Naive B cell (primary cell): Measurements from ENCODE around the gene CHRNA1. TPM values are rescaled to one million over a fixed set of nuclear protein-coding genes. Genes with fewer than 3 reads are reported as not detected.

Source experiments
- ATAC-seq, 2 donors: fragments of 150-1000 bp; cut with Tn5 transposase; 2 replicates each; pipeline ENCODE4 v1.10.0; 2021; ENCODE audit warnings: low read depth in 2 of 2, mild to moderate bottlenecking in 2 of 2, moderate library complexity in 2 of 2
- DNase-seq: peaks from one replicate; pipeline ENCODE4 v3.0.0; 2022
- H3K27ac Mint-ChIP-seq, 6 donors: one replicate each; pipeline ENCODE4 v1.8.0; 2020 to 2022; ENCODE audit warnings: mild to moderate bottlenecking in 6 of 6, mixed read lengths in 6 of 6, moderate library complexity in 5 of 6, inconsistent platforms in 2 of 6
- H3K27me3 Mint-ChIP-seq, 3 donors: one replicate each; pipeline ENCODE4 v1.8.0; 2021 to 2022; ENCODE audit warnings: mixed read lengths in 3 of 3, mild to moderate bottlenecking in 1 of 3
- H3K36me3 Mint-ChIP-seq, 2 donors: one replicate each; pipeline ENCODE4 v1.8.0; 2020 to 2022; ENCODE audit warnings: mixed read lengths in 2 of 2, inconsistent platforms in 1 of 2, mild to moderate bottlenecking in 1 of 2
- H3K4me1 Mint-ChIP-seq, 3 donors: one replicate each; pipeline ENCODE4 v1.8.0; 2020 to 2022; ENCODE audit warnings: mixed read lengths in 3 of 3, inconsistent platforms in 1 of 3, mild to moderate bottlenecking in 1 of 3, moderate library complexity in 1 of 3
- H3K4me3 Mint-ChIP-seq, 8 donors: one replicate each; pipeline ENCODE4 v1.8.0; 2020 to 2022; ENCODE audit warnings: mild to moderate bottlenecking in 8 of 8, mixed read lengths in 8 of 8, moderate library complexity in 8 of 8, inconsistent platforms in 2 of 8
- H3K9me3 Mint-ChIP-seq, 7 donors: one replicate each; pipeline ENCODE4 v1.8.0; 2020 to 2022; ENCODE audit warnings: mixed read lengths in 7 of 7, mild to moderate bottlenecking in 5 of 7, inconsistent platforms in 2 of 7, moderate library complexity in 1 of 7
- polyA plus RNA-seq, 6 donors: library from polyadenylated mRNA; unstranded; fragments of 300-500 nt; fragmentation: Illumina TruSeq; gene quantifications; one replicate each; pipeline ENCODE4 v1.2.3, GENCODE V29; 2021; ENCODE audit warnings: low read depth in 6 of 6

The CHRNA1 gene
- polyA plus RNA-seq, 6 donors from 2014 or later = 0.22 to 0.45 TPM; not detected in 4

- Mint-ChIP-seq H3K36me3 (no peaks in the 10 kb centered on the region), H3K27me3 (peaks cover 13 to 29% (median 19%) of the 10 kb centered on the region in 3 donors), H3K27ac (no peak overlapping the region), H3K4me3 (no peak overlapping the region), H3K4me1 (peaks cover 0 to 7% (median 0%) of the 10 kb centered on the region in 3 donors), H3K9me3 (no peaks in the 10 kb centered on the region)
- DNase-seq = no peak
- no peak for ATAC-seq
Observed at GRCh38 chr2:174791020-174791419, 26.7 kb upstream of the CHRNA1 start.

GRCh38 chr2:174789001-174789400 lies 24.7 kb upstream of the CHRNA1 start:
- DNase-seq (no peak), ATAC-seq (no peak)
- no peak overlapping the region for H3K4me3 Mint-ChIP-seq
- H3K27ac Mint-ChIP-seq = no peak overlapping the region
- H3K4me1 Mint-ChIP-seq = peaks cover 0 to 7% (median 0%) of the 10 kb centered on the region in 3 donors
- no peaks in the 10 kb centered on the region for H3K36me3 Mint-ChIP-seq
- H3K9me3 Mint-ChIP-seq = no peaks in the 10 kb centered on the region
- H3K27me3 Mint-ChIP-seq = peaks cover 10 to 45% (median 24%) of the 10 kb centered on the region in 3 donors

- no peak for ATAC-seq
- Mint-ChIP-seq H3K4me3 (no peak overlapping the region), H3K27me3 (peaks cover 11 to 39% (median 20%) of the 10 kb centered on the region in 3 donors), H3K9me3 (no peaks in the 10 kb centered on the region), H3K4me1 (peaks cover 0 to 7% (median 0%) of the 10 kb centered on the region in 3 donors), H3K27ac (peak overlapping the region in 1 of 6 donors; percentile 69), H3K36me3 (no peaks in the 10 kb centered on the region)
- no peak for DNase-seq
Observed at GRCh38 chr2:174788291-174788929, 24.1 kb upstream of the CHRNA1 start.

- ATAC-seq = no peak
- H3K27ac Mint-ChIP-seq = no peak overlapping the region
- no peak overlapping the region for H3K4me3 Mint-ChIP-seq
Observed at GRCh38 chr2:174787487-174788205, 23.4 kb upstream of the CHRNA1 start.

GRCh38 chr2:174786066-174786725 lies 21.9 kb upstream of the CHRNA1 start:
- H3K4me1 Mint-ChIP-seq = peaks cover 0 to 7% (median 0%) of the 10 kb centered on the region in 3 donors
- no peak overlapping the region for H3K27ac Mint-ChIP-seq
- H3K9me3 Mint-ChIP-seq = no peaks in the 10 kb centered on the region
- no peak for ATAC-seq
- DNase-seq = no peak
- H3K27me3 Mint-ChIP-seq = peaks cover 10 to 27% (median 23%) of the 10 kb centered on the region in 3 donors
- no peak overlapping the region for H3K4me3 Mint-ChIP-seq
- no peaks in the 10 kb centered on the region for H3K36me3 Mint-ChIP-seq

More at GRCh38 chr2:174787487-174788205, 23.4 kb upstream of the CHRNA1 start:
- Mint-ChIP-seq H3K4me1 (peaks cover 0 to 7% (median 0%) of the 10 kb centered on the region in 3 donors), H3K9me3 (no peaks in the 10 kb centered on the region), H3K27me3 (peaks cover 10 to 34% (median 19%) of the 10 kb centered on the region in 3 donors), H3K36me3 (no peaks in the 10 kb centered on the region)
- DNase-seq = no peak

GRCh38 chr2:174785481-174785880 lies 21.2 kb upstream of the CHRNA1 start:
- H3K36me3 Mint-ChIP-seq = no peaks in the 10 kb centered on the region
- DNase-seq (no peak), ATAC-seq (no peak)
- peaks cover 0 to 7% (median 0%) of the 10 kb centered on the region in 3 donors for H3K4me1 Mint-ChIP-seq
- H3K27me3 Mint-ChIP-seq = peaks cover 10 to 29% (median 23%) of the 10 kb centered on the region in 3 donors
- no peaks in the 10 kb centered on the region for H3K9me3 Mint-ChIP-seq
- H3K27ac Mint-ChIP-seq = peak overlapping the region in 1 of 6 donors; percentile 24
- H3K4me3 Mint-ChIP-seq = no peak overlapping the region

- H3K27ac Mint-ChIP-seq = no peak overlapping the region
- peaks cover 10 to 32% (median 23%) of the 10 kb centered on the region in 3 donors for H3K27me3 Mint-ChIP-seq
Observed at GRCh38 chr2:174784909-174785308, 20.6 kb upstream of the CHRNA1 start.

GRCh38 chr2:174784316-174784715 lies 20.0 kb upstream of the CHRNA1 start:
- no peak for DNase-seq
- H3K4me1 Mint-ChIP-seq = peaks cover 0 to 7% (median 0%) of the 10 kb centered on the region in 3 donors
- H3K27me3 Mint-ChIP-seq = peaks cover 10 to 34% (median 23%) of the 10 kb centered on the region in 3 donors
- no peak overlapping the region for H3K27ac Mint-ChIP-seq
- no peak overlapping the region for H3K4me3 Mint-ChIP-seq
- H3K9me3 Mint-ChIP-seq = no peaks in the 10 kb centered on the region
- ATAC-seq = no peak
- H3K36me3 Mint-ChIP-seq = no peaks in the 10 kb centered on the region

More at GRCh38 chr2:174784909-174785308, 20.6 kb upstream of the CHRNA1 start:
- DNase-seq (no peak), ATAC-seq (no peak)
- H3K4me1 Mint-ChIP-seq = peaks cover 0 to 7% (median 0%) of the 10 kb centered on the region in 3 donors
- H3K4me3 Mint-ChIP-seq = no peak overlapping the region
- no peaks in the 10 kb centered on the region for H3K36me3 Mint-ChIP-seq
- H3K9me3 Mint-ChIP-seq = no peaks in the 10 kb centered on the region

GRCh38 chr2:174781996-174782395 lies 17.7 kb upstream of the CHRNA1 start:
- H3K27me3 Mint-ChIP-seq = peaks cover 16 to 56% (median 41%) of the 10 kb centered on the region in 3 donors
- H3K4me1 Mint-ChIP-seq = no peaks in the 10 kb centered on the region

GRCh38 chr2:174781298-174781697 lies 17.0 kb upstream of the CHRNA1 start:
- Mint-ChIP-seq H3K36me3 (no peaks in the 10 kb centered on the region), H3K9me3 (no peaks in the 10 kb centered on the region), H3K4me1 (no peaks in the 10 kb centered on the region), H3K4me3 (no peak overlapping the region), H3K27me3 (peaks cover 16 to 56% (median 41%) of the 10 kb centered on the region in 3 donors), H3K27ac (peak overlapping the region in 1 of 6 donors; percentile 48)
- DNase-seq = no peak
- no peak for ATAC-seq

More at GRCh38 chr2:174781996-174782395, 17.7 kb upstream of the CHRNA1 start:
- ATAC-seq = no peak
- Mint-ChIP-seq H3K36me3 (no peaks in the 10 kb centered on the region), H3K4me3 (no peak overlapping the region), H3K27ac (peak overlapping the region in 1 of 6 donors; percentile 33), H3K9me3 (no peaks in the 10 kb centered on the region)
- DNase-seq = no peak

- no peak overlapping the region for H3K4me3 Mint-ChIP-seq
- DNase-seq = no peak
- no peaks in the 10 kb centered on the region for H3K36me3 Mint-ChIP-seq
Observed at GRCh38 chr2:174780856-174781255, 16.6 kb upstream of the CHRNA1 start.

GRCh38 chr2:174780191-174780840 lies 16.0 kb upstream of the CHRNA1 start:
- Mint-ChIP-seq H3K9me3 (no peaks in the 10 kb centered on the region), H3K36me3 (no peaks in the 10 kb centered on the region), H3K4me3 (no peak overlapping the region), H3K27ac (peak overlapping the region in 1 of 6 donors; percentile 75), H3K27me3 (peaks cover 12 to 49% (median 36%) of the 10 kb centered on the region in 3 donors), H3K4me1 (peaks cover 0 to 8% (median 3%) of the 10 kb centered on the region in 3 donors)
- DNase-seq (no peak), ATAC-seq (no peak)

More at GRCh38 chr2:174780856-174781255, 16.6 kb upstream of the CHRNA1 start:
- peaks cover 16 to 54% (median 40%) of the 10 kb centered on the region in 3 donors for H3K27me3 Mint-ChIP-seq
- no peaks in the 10 kb centered on the region for H3K9me3 Mint-ChIP-seq
- no peak overlapping the region for H3K27ac Mint-ChIP-seq
- H3K4me1 Mint-ChIP-seq = peaks cover 0 to 4% (median 3%) of the 10 kb centered on the region in 3 donors
- no peak for ATAC-seq
